Stimulated activated naive B cell treated with anti-CD40 and anti-IgM and Interleukin-4, amounts not matched to agents 10 μg/mL and 1 μg/mL and 100 μg/mL, for 72 hours (primary cell): Measurements from ENCODE around the gene TPX2.

ENCODE experiments used
- ATAC-seq, 2 donors: fragments of 150-1000 bp; cut with Tn5 transposase; replicated peaks; 2 replicates each; pipeline ENCODE4 v1.10.0; 2021; ENCODE audit warnings: moderate library complexity in 1 of 2
- DNase-seq: peaks from one replicate; pipeline ENCODE4 v3.0.0; 2021
- H3K27ac Mint-ChIP-seq: one replicate; pipeline ENCODE4 v1.8.0; 2022; ENCODE audit warnings: mild to moderate bottlenecking, mixed read lengths
- H3K27me3 Mint-ChIP-seq, 2 donors: one replicate each; pipeline ENCODE4 v1.8.0; 2022; ENCODE audit warnings: mixed read lengths in 2 of 2
- H3K36me3 Mint-ChIP-seq, 2 donors: one replicate each; pipeline ENCODE4 v1.8.0; 2022; ENCODE audit warnings: mixed read lengths in 2 of 2, mild to moderate bottlenecking in 1 of 2
- H3K4me1 Mint-ChIP-seq, 2 donors: one replicate each; pipeline ENCODE4 v1.8.0; 2022; ENCODE audit warnings: mixed read lengths in 2 of 2, mild to moderate bottlenecking in 1 of 2
- H3K4me3 Mint-ChIP-seq, 2 donors: one replicate each; pipeline ENCODE4 v1.8.0; 2022; ENCODE audit warnings: mild to moderate bottlenecking in 2 of 2, mixed read lengths in 2 of 2, moderate library complexity in 1 of 2
- H3K9me3 Mint-ChIP-seq, 2 donors: one replicate each; pipeline ENCODE4 v1.8.0; 2022; ENCODE audit warnings: mixed read lengths in 2 of 2, mild to moderate bottlenecking in 1 of 2

TPX2 gene

GRCh38 chr20:31757254-31757653, 18.2 kb downstream of the TPX2 start:
- Mint-ChIP-seq H3K9me3 (no peaks in the 10 kb centered on the region), H3K4me3 (no peak overlapping the region), H3K36me3 (no peaks in the 10 kb centered on the region), H3K27me3 (no peaks in the 10 kb centered on the region), H3K4me1 (no peaks in the 10 kb centered on the region), H3K27ac (no peak overlapping the region)
- DNase-seq (no peak), ATAC-seq (no peak)

- DNase-seq (no peak), ATAC-seq (no peak)
- no peak overlapping the region for H3K27ac Mint-ChIP-seq
- no peak overlapping the region for H3K4me3 Mint-ChIP-seq
- no peaks in the 10 kb centered on the region for H3K27me3 Mint-ChIP-seq
- no peaks in the 10 kb centered on the region for H3K4me1 Mint-ChIP-seq
- H3K36me3 Mint-ChIP-seq, result no peaks in the 10 kb centered on the region
- no peaks in the 10 kb centered on the region for H3K9me3 Mint-ChIP-seq
These were observed 19.4 kb downstream of the TPX2 start for GRCh38 chr20:31758521-31758920.

- no peaks in the 10 kb centered on the region for H3K9me3 Mint-ChIP-seq
- H3K36me3 Mint-ChIP-seq, result no peaks in the 10 kb centered on the region
- no peak for ATAC-seq
- no peak for DNase-seq
- no peak overlapping the region for H3K4me3 Mint-ChIP-seq
- H3K27me3 Mint-ChIP-seq, result no peaks in the 10 kb centered on the region
- no peaks in the 10 kb centered on the region for H3K4me1 Mint-ChIP-seq
- H3K27ac Mint-ChIP-seq, result no peak overlapping the region
These were observed 19.9 kb downstream of the TPX2 start for GRCh38 chr20:31758991-31759390.

- no peak for DNase-seq
These were observed 20.9 kb downstream of the TPX2 start for GRCh38 chr20:31759836-31760518.

GRCh38 chr20:31760519-31761240, 21.6 kb downstream of the TPX2 start:
- Mint-ChIP-seq H3K4me3 (no peak overlapping the region), H3K27me3 (no peaks in the 10 kb centered on the region), H3K36me3 (no peaks in the 10 kb centered on the region), H3K9me3 (no peaks in the 10 kb centered on the region), H3K27ac (no peak overlapping the region), H3K4me1 (no peaks in the 10 kb centered on the region)
- ATAC-seq (no peak), DNase-seq (no peak)

More at GRCh38 chr20:31759836-31760518, 20.9 kb downstream of the TPX2 start:
- no peaks in the 10 kb centered on the region for H3K36me3 Mint-ChIP-seq
- no peaks in the 10 kb centered on the region for H3K27me3 Mint-ChIP-seq
- ATAC-seq, result no peak
- no peak overlapping the region for H3K27ac Mint-ChIP-seq
- H3K4me1 Mint-ChIP-seq, result no peaks in the 10 kb centered on the region
- no peak overlapping the region for H3K4me3 Mint-ChIP-seq
- H3K9me3 Mint-ChIP-seq, result no peaks in the 10 kb centered on the region

GRCh38 chr20:31764641-31765305, 25.7 kb downstream of the TPX2 start:
- Mint-ChIP-seq H3K4me1 (no peaks in the 10 kb centered on the region), H3K36me3 (no peaks in the 10 kb centered on the region), H3K9me3 (no peaks in the 10 kb centered on the region), H3K27ac (no peak overlapping the region), H3K4me3 (no peak overlapping the region), H3K27me3 (no peaks in the 10 kb centered on the region)
- no peak for DNase-seq
- ATAC-seq, result no peak

GRCh38 chr20:31767805-31768204, 28.7 kb downstream of the TPX2 start:
- no peak for ATAC-seq
- no peak overlapping the region for H3K27ac Mint-ChIP-seq
- no peaks in the 10 kb centered on the region for H3K9me3 Mint-ChIP-seq
- DNase-seq, result no peak
- H3K4me1 Mint-ChIP-seq, result no peaks in the 10 kb centered on the region
- H3K36me3 Mint-ChIP-seq, result no peaks in the 10 kb centered on the region
- H3K27me3 Mint-ChIP-seq, result no peaks in the 10 kb centered on the region
- no peak overlapping the region for H3K4me3 Mint-ChIP-seq

- H3K4me3 Mint-ChIP-seq, result no peak overlapping the region
These were observed 30.6 kb downstream of the TPX2 start for GRCh38 chr20:31769681-31770080.

GRCh38 chr20:31770243-31770642, 31.2 kb downstream of the TPX2 start:
- ATAC-seq, result no peak
- Mint-ChIP-seq H3K27me3 (no peaks in the 10 kb centered on the region), H3K9me3 (no peaks in the 10 kb centered on the region), H3K4me1 (no peaks in the 10 kb centered on the region), H3K27ac (no peak overlapping the region), H3K4me3 (no peak overlapping the region), H3K36me3 (no peaks in the 10 kb centered on the region)
- no peak for DNase-seq

More at GRCh38 chr20:31769681-31770080, 30.6 kb downstream of the TPX2 start:
- Mint-ChIP-seq H3K4me1 (no peaks in the 10 kb centered on the region), H3K36me3 (no peaks in the 10 kb centered on the region), H3K9me3 (no peaks in the 10 kb centered on the region), H3K27ac (no peak overlapping the region), H3K27me3 (no peaks in the 10 kb centered on the region)
- ATAC-seq (no peak), DNase-seq (no peak)

- Mint-ChIP-seq H3K9me3 (no peaks in the 10 kb centered on the region), H3K36me3 (peaks cover 0 to 2% of the 10 kb centered on the region in 2 donors), H3K4me1 (no peaks in the 10 kb centered on the region), H3K27me3 (no peaks in the 10 kb centered on the region), H3K4me3 (no peak overlapping the region), H3K27ac (no peak overlapping the region)
- no peak for DNase-seq
- ATAC-seq, result no peak
These were observed 35.3 kb downstream of the TPX2 start for GRCh38 chr20:31774408-31774807.

- no peaks in the 10 kb centered on the region for H3K27me3 Mint-ChIP-seq
- peaks cover 0 to 3% of the 10 kb centered on the region in 2 donors for H3K36me3 Mint-ChIP-seq
These were observed 41.7 kb downstream of the TPX2 start for GRCh38 chr20:31780839-31781238.

GRCh38 chr20:31781945-31782344, 42.9 kb downstream of the TPX2 start:
- ATAC-seq (peak; percentile 14 to 53), DNase-seq (no peak)
- no peak overlapping the region for H3K27ac Mint-ChIP-seq
- no peaks in the 10 kb centered on the region for H3K9me3 Mint-ChIP-seq
- peaks cover 0 to 3% of the 10 kb centered on the region in 2 donors for H3K36me3 Mint-ChIP-seq
- H3K4me1 Mint-ChIP-seq, result no peaks in the 10 kb centered on the region
- no peaks in the 10 kb centered on the region for H3K27me3 Mint-ChIP-seq
- no peak overlapping the region for H3K4me3 Mint-ChIP-seq

More at GRCh38 chr20:31780839-31781238, 41.7 kb downstream of the TPX2 start:
- no peaks in the 10 kb centered on the region for H3K4me1 Mint-ChIP-seq
- ATAC-seq (no peak), DNase-seq (no peak)
- H3K27ac Mint-ChIP-seq, result no peak overlapping the region
- no peaks in the 10 kb centered on the region for H3K9me3 Mint-ChIP-seq
- H3K4me3 Mint-ChIP-seq, result no peak overlapping the region

GRCh38 chr20:31784354-31785044, 45.4 kb downstream of the TPX2 start:
- DNase-seq (no peak), ATAC-seq (no peak)
- Mint-ChIP-seq H3K36me3 (peaks cover 3 to 4% of the 10 kb centered on the region in 2 donors), H3K27ac (no peak overlapping the region), H3K27me3 (no peaks in the 10 kb centered on the region), H3K9me3 (no peaks in the 10 kb centered on the region), H3K4me1 (no peaks in the 10 kb centered on the region), H3K4me3 (no peak overlapping the region)

- no peaks in the 10 kb centered on the region for H3K4me1 Mint-ChIP-seq
- ATAC-seq (no peak), DNase-seq (no peak)
- H3K4me3 Mint-ChIP-seq, result no peak overlapping the region
- no peaks in the 10 kb centered on the region for H3K27me3 Mint-ChIP-seq
- H3K9me3 Mint-ChIP-seq, result no peaks in the 10 kb centered on the region
- H3K27ac Mint-ChIP-seq, result no peak overlapping the region
- peaks cover 3 to 4% of the 10 kb centered on the region in 2 donors for H3K36me3 Mint-ChIP-seq
These were observed 46.0 kb downstream of the TPX2 start for GRCh38 chr20:31785089-31785488.
